Gastrocnemius medialis (tissue), 4 donors: ENCODE data around the gene SRRM5.

Experiments
- POLR2A ChIP-seq, 2 donors: fragments of 450-650 bp; IDR thresholded peaks; one replicate each; pipeline ENCODE4 v1.6.1; 2017; ENCODE audit warnings: antibody characterized with exemption in 2 of 2, mild to moderate bottlenecking in 2 of 2, moderate library complexity in 2 of 2
- TF ChIP-seq, protein P1 (sequence below), 5 experiments: fragments of 450-650 bp in 3 of 5; fragments of 200-600 bp in 2 of 5; sonication (generic) in 2 of 5; IDR thresholded peaks in 4 of 5; conservative IDR thresholded peaks in 1 of 5; 1 replicate in 4 of 5; 2 replicates in 1 of 5; pipeline ENCODE4 v1.5.1; 2016 to 2019; ENCODE audit warnings: antibody characterized with exemption in 5 of 5, mild to moderate bottlenecking in 3 of 5, moderate library complexity in 3 of 5

DNA sequence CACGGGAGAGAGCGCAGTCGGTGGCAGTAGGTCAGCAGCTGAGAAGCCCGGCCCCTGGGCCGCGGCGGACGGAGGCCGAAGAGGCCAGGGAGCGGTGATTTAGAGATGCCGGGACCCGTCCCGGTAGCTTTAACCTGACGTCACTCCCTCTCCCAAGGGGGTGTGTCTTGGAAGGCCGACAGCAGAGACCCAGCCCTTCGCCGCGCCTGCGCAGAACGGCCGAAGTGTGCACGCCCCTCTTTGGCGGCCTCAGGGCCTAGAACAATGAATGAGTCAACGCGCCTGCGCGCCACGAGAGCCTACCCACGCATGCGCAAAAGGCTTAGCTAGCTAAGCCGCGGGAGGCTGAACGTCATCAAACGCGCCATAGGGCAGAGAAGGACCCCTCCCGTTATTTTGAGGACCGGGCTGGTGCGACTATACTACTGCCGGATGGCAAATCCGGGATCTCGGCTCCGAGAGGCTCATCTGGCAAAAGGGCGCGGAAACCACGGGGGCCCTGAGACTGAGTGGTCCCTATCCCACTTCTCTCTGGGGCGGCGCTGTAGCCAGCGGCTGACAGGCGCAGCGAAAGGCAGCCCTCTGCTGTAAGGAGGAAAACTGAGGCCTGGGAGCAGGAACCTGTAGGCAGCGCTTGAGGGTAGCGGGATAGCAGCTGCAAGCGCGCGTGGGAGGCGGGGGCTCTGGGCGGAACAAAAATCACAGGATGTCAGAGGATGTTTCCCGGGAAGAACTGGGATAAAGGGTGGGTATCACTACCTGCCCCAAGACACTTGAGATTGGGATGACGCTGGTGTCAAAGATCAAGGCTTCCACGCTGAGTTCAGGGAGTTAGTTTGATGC lies 15.7 kb upstream of the SRRM5 start, which contains the start of the genes IRGQ and ZNF576:
- peak; percentile 89 to 93 for TF ChIP-seq POLR2A (IDR thresholded peaks at IDR 0.05)
- TF ChIP-seq, protein P1, sequence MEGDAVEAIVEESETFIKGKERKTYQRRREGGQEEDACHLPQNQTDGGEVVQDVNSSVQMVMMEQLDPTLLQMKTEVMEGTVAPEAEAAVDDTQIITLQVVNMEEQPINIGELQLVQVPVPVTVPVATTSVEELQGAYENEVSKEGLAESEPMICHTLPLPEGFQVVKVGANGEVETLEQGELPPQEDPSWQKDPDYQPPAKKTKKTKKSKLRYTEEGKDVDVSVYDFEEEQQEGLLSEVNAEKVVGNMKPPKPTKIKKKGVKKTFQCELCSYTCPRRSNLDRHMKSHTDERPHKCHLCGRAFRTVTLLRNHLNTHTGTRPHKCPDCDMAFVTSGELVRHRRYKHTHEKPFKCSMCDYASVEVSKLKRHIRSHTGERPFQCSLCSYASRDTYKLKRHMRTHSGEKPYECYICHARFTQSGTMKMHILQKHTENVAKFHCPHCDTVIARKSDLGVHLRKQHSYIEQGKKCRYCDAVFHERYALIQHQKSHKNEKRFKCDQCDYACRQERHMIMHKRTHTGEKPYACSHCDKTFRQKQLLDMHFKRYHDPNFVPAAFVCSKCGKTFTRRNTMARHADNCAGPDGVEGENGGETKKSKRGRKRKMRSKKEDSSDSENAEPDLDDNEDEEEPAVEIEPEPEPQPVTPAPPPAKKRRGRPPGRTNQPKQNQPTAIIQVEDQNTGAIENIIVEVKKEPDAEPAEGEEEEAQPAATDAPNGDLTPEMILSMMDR (IDR thresholded peaks at IDR 0.05 in 4 of 5, conservative IDR thresholded peaks at IDR 0.05 in 1 of 5): peak in 2 of 5 experiments; percentile 8
